Mammary epithelial cell (primary cell): ENCODE data around the gene ALPK1.

Experiments
- CTCF ChIP-seq, 2 donors: IDR thresholded peaks in 1 of 2; conservative IDR thresholded peaks in 1 of 2; 2 replicates each; pipeline ENCODE4 v1.5.1; 2011 to 2012; ENCODE audit warnings: inconsistent platforms in 2 of 2, low read length in 2 of 2, mild to moderate bottlenecking in 2 of 2, control low read depth in 1 of 2, low read depth in 1 of 2; ENCODE audit not compliant: insufficient read depth in 1 of 2; ENCODE audit errors: extremely low read depth in 1 of 2
- EZH2 ChIP-seq: IDR thresholded peaks from 2 replicates; pipeline ENCODE4 v1.6.1; 2012; ENCODE audit warnings: low read length, inconsistent platforms, borderline replicate concordance

DNA sequence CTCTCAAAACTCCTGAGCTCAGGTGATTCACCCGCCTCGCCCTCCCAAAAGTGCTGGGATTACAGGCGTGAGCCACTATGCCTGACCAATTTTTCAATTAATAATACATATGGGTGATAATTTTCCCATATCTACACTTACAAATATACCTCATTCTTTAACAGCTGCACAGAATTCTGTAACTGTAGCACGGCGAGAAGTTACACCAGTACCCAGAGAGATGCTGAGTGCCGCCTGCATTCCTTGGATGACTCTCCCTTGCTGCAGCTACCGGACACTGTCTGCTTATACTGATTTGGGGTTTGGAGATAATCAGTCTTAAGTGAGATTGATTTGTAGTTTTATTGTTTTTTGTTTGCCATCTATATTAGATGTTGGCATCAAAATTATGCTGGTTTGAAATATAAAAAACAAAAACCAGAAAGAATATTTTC, 17.3 kb upstream of the ALPK1 start:
- TF ChIP-seq CTCF (conservative IDR thresholded peaks at IDR 0.05 in 1 of 2, IDR thresholded peaks at IDR 0.05 in 1 of 2; ENCODE audit: extremely low read depth in 1 of 2, insufficient read depth in 1 of 2, low read depth in 1 of 2, low read length in 2 of 2): no peak
- no peak for TF ChIP-seq EZH2
